PC-3 (cell line): ENCODE data around the gene KCNQ1. TPM values are rescaled to one million over a fixed set of nuclear protein-coding genes. Genes with fewer than 3 reads are reported as not detected.

Experiments used
- ATAC-seq: fragments of 200-7000 bp; cut with Tn5 transposase; 2 replicates; pipeline ENCODE4 v1.9.1; 2020; ENCODE audit warnings: mild to moderate bottlenecking, moderate library complexity
- BruUV-seq: library from RNA; stranded (reverse); fragments of 400-500 nt; replicated peaks from 2 replicates; lab custom pipeline; 2021; lab: Mats Ljungman, UMichigan
- CTCF ChIA-PET: fragments of 300-600 bp; sonication (Branson Sonifier 250); formaldehyde crosslinking; loops from one replicate; lab custom pipeline; 2022; ENCODE audit warnings: antibody characterized with exemption; lab: Charles Lee
- POLR2A ChIA-PET: fragments of 300-600 bp; sonication (Branson Sonifier 250); formaldehyde crosslinking; loops from one replicate; lab custom pipeline; 2022; ENCODE audit warnings: antibody characterized with exemption; ENCODE audit not compliant: unreplicated experiment; lab: Charles Lee
- DNase-seq: peaks from one replicate; pipeline ENCODE4 v3.0.0-alpha.2; 2015
- H2AFZ ChIP-seq: fragments of 300-600 bp; sonication (generic); 2 replicates; pipeline ENCODE4 v1.6.0; 2016; ENCODE audit warnings: antibody characterized with exemption, low read length
- H3F3A ChIP-seq: fragments of 300-600 bp; sonication (generic); one replicate; pipeline ENCODE4 v1.6.0; 2017; ENCODE audit warnings: antibody characterized with exemption, low read length, control low read depth, mild to moderate bottlenecking; ENCODE audit not compliant: unreplicated experiment
- H3K27ac ChIP-seq: fragments of 300-600 bp; sonication (generic); 2 replicates; pipeline ENCODE4 v1.5.1; 2016; ENCODE audit warnings: mild to moderate bottlenecking, low read length
- H3K27me3 ChIP-seq: fragments of 300-600 bp; sonication (generic); 2 replicates; pipeline ENCODE4 v1.6.1; 2016; ENCODE audit warnings: low read length, mixed read lengths
- H3K36me3 ChIP-seq: fragments of 300-600 bp; sonication (generic); 2 replicates; pipeline ENCODE4 v1.6.1; 2016; ENCODE audit warnings: low read depth, mixed run types, low read length, mixed read lengths
- H3K4me1 ChIP-seq: fragments of 300-600 bp; sonication (generic); 2 replicates; pipeline ENCODE4 v1.5.1; 2016; ENCODE audit warnings: low read length; ENCODE audit not compliant: insufficient read depth
- H3K4me2 ChIP-seq: fragments of 300-600 bp; sonication (generic); 2 replicates; pipeline ENCODE4 v1.6.0; 2016; ENCODE audit warnings: low read length
- H3K4me3 ChIP-seq: fragments of 300-600 bp; sonication (generic); 2 replicates; pipeline ENCODE4 v1.5.1; 2016; ENCODE audit warnings: mild to moderate bottlenecking, low read length, mixed read lengths
- H3K79me2 ChIP-seq: fragments of 300-600 bp; sonication (generic); 2 replicates; pipeline ENCODE4 v1.6.1; 2017; ENCODE audit warnings: low read length, mixed read lengths
- H3K9ac ChIP-seq: fragments of 300-600 bp; sonication (generic); 2 replicates; pipeline ENCODE4 v1.6.0; 2016; ENCODE audit warnings: mild to moderate bottlenecking, low read length
- H3K9me2 ChIP-seq: fragments of 300-600 bp; sonication (generic); replicated peaks from 2 replicates; pipeline ENCODE4 v1.6.1; 2016; ENCODE audit warnings: mixed run types, low read length, mixed read lengths
- H3K9me3 ChIP-seq: fragments of 300-600 bp; sonication (generic); 2 replicates; pipeline ENCODE4 v1.6.1; 2016; ENCODE audit warnings: low read length, mixed read lengths
- H4K20me1 ChIP-seq: fragments of 300-600 bp; sonication (generic); 2 replicates; pipeline ENCODE4 v1.6.1; 2016; ENCODE audit warnings: low read length, mixed read lengths
- EZH2 ChIP-seq: fragments of 300-600 bp; sonication (generic); IDR thresholded peaks from one replicate; pipeline ENCODE4 v1.6.1; 2017; ENCODE audit warnings: antibody characterized with exemption, mild to moderate bottlenecking, low read length; ENCODE audit not compliant: unreplicated experiment
- EZH2phosphoT487 ChIP-seq: fragments of 300-600 bp; sonication (generic); IDR thresholded peaks from 2 replicates; pipeline ENCODE4 v1.6.1; 2018; ENCODE audit warnings: mild to moderate bottlenecking, antibody characterized with exemption, low read length, borderline replicate concordance
- intact Hi-C: fragments of 100-400 bp; cut with micrococcal nuclease; formaldehyde crosslinking; loops from 2 replicates; pipeline ENCODE4 v1.9.0; 2023
- total RNA-seq: library from RNA; depleted of rRNA; stranded (reverse); fragments of >200 nt; gene quantifications from 2 replicates; pipeline ENCODE4 v1.2.3, GENCODE V29; 2014
- TF ChIP-seq, protein P1 (sequence below): fragments of 300-600 bp; sonication (generic); conservative IDR thresholded peaks from 2 replicates; pipeline ENCODE4 v1.5.1; 2017; ENCODE audit warnings: antibody characterized with exemption, low read depth, mild to moderate bottlenecking, low read length

Gene KCNQ1
- total RNA-seq, 1 experiment from 2014 or later, result 0.40 TPM

DNA sequence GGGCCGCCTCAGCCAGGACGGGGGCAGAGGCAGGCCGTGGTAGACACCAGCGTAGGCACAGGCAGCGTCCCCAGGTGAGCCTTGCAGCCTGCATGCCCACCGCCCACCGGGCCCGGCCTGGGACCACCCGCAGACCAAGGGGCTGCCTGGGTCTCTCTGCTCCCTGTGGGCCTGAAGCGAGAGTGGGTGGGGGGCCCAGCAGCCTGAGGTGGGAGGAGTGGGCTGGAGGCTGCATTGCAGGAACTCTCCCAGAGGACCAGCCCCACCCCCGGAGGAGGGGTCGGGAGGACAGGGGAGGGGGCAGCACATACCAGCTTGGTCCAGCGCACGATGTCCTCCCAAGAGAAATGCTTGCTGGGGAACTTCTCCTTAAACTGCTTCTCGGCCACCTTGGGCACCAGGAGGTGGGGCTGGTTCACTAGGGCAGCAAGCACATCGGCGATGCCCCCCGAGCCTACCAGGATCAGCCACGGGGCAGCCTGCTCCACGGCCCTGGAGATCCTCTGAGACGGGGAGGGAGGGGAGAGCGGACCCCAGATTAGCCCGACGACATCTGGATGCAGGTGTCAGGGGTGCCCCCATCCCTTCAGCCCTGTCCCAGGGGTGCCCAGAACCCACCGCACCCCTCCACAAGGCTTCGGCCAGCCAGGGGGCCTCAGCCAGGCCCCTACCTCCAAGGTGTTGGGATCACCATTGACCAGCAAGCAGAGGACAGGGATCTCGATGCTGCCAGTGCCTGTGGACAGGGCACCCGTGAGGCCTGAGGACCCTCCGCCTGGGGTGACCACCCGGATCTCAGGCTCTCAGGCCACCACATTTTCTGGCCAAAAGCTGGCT, 26.7 kb upstream of the KCNQ1 start:
- Histone ChIP-seq H3K9ac (no peak overlapping the region), H3K79me2 (no peaks in the 10 kb centered on the region), H3F3A (no peaks in the 10 kb centered on the region), H2AFZ (no peak overlapping the region), H3K9me2 (no peaks in the 10 kb centered on the region), H3K27ac (no peak overlapping the region), H3K4me3 (no peak overlapping the region), H3K4me1 (0 out of 2 replicates have a peak, but pooled peaks cover 3% of the 10 kb centered on the region), H3K27me3 (no peaks in the 10 kb centered on the region), H3K36me3 (no peaks in the 10 kb centered on the region), H3K9me3 (no peaks in the 10 kb centered on the region), H3K4me2 (no peak overlapping the region), H4K20me1 (no peaks in the 10 kb centered on the region)
- DNase-seq, result no peak
- TF ChIP-seq, protein P1, sequence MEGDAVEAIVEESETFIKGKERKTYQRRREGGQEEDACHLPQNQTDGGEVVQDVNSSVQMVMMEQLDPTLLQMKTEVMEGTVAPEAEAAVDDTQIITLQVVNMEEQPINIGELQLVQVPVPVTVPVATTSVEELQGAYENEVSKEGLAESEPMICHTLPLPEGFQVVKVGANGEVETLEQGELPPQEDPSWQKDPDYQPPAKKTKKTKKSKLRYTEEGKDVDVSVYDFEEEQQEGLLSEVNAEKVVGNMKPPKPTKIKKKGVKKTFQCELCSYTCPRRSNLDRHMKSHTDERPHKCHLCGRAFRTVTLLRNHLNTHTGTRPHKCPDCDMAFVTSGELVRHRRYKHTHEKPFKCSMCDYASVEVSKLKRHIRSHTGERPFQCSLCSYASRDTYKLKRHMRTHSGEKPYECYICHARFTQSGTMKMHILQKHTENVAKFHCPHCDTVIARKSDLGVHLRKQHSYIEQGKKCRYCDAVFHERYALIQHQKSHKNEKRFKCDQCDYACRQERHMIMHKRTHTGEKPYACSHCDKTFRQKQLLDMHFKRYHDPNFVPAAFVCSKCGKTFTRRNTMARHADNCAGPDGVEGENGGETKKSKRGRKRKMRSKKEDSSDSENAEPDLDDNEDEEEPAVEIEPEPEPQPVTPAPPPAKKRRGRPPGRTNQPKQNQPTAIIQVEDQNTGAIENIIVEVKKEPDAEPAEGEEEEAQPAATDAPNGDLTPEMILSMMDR, result no peak
- TF ChIP-seq EZH2phosphoT487 (no peak), EZH2 (no peak)
- POLR2A ChIA-PET, result interaction anchor here (0.8 kb wide), 1 partner anchor 18 kb away, joined by 4 read pairs; the partner anchor contains the start of gene TSSC4
- CTCF ChIA-PET, result interaction anchor here (1.0 kb wide), 1 partner anchor 115 kb away, joined by 3 read pairs; no protein-coding TSS in a partner anchor
- BruUV-seq, result no TSS peak
- intact Hi-C loops, result no loop called here
- no peak for ATAC-seq

DNA sequence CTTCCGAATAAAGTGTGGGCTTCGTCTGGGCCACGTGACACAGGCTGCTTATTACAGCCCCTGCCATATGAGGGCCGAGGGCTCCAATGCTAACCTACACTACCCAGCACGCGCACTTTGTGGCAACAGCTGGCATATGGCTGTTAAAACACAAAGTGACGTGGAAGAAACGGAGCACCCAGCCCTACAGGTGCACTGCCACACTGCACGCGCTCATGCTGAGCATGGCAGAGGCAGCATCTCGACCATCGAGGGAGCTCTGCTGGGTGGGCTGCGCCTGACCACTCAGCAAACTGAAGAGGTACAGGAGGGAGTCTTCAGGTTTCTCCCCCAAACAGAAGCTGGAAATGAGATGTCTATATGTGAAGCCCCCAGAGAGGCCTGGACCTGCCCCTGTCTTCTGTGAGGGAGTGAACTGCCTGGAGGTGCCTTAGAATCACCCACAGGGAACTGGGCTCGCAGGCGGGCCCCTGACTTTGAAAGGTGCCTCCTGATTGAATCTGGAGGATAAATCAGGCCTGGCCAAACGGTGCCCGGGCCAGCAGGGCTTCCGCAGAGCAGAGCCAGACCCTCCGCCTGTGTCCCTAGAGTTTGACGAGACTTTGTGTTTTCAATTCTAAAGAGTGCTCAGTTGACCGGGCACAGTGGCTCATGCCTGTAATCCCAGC, 26.0 kb upstream of the KCNQ1 start:
- Histone ChIP-seq H3K4me2 (no peak overlapping the region), H3K4me3 (no peak overlapping the region), H3K27me3 (no peaks in the 10 kb centered on the region), H3K9me3 (no peaks in the 10 kb centered on the region), H3K27ac (no peak overlapping the region), H4K20me1 (no peaks in the 10 kb centered on the region), H3F3A (no peaks in the 10 kb centered on the region), H3K9me2 (no peaks in the 10 kb centered on the region), H3K4me1 (0 out of 2 replicates have a peak, but pooled peaks cover 3% of the 10 kb centered on the region), H3K9ac (no peak overlapping the region), H3K79me2 (no peaks in the 10 kb centered on the region), H2AFZ (no peak overlapping the region), H3K36me3 (no peaks in the 10 kb centered on the region)
- ATAC-seq (no peak), DNase-seq (no peak)
- POLR2A ChIA-PET, result no interaction called here
- TF ChIP-seq, protein P1, result no peak
- TF ChIP-seq EZH2phosphoT487 (no peak), EZH2 (no peak)
- CTCF ChIA-PET, result interaction anchor here (0.6 to 1.6 kb wide), 4 partner anchors 18 to 114 kb away, joined by 3 to 21 read pairs (median 6); partner anchors contain the start of gene TSSC4
- BruUV-seq, result no TSS peak
- intact Hi-C loops, result no loop called here
